Measurements from ENCODE around the gene MIA. TPM values are rescaled to one million over a fixed set of nuclear protein-coding genes. Genes with fewer than 3 reads are reported as not detected.
"Not testable (repeated sequence)": the region's sequence is repeated elsewhere in the genome, so short reads cannot be mapped to it uniquely, and the experiment has no call there.

MIA gene
- total RNA-seq: 1.2 to 2.7 TPM (median 1.4 TPM) in 3 replicates

DNA sequence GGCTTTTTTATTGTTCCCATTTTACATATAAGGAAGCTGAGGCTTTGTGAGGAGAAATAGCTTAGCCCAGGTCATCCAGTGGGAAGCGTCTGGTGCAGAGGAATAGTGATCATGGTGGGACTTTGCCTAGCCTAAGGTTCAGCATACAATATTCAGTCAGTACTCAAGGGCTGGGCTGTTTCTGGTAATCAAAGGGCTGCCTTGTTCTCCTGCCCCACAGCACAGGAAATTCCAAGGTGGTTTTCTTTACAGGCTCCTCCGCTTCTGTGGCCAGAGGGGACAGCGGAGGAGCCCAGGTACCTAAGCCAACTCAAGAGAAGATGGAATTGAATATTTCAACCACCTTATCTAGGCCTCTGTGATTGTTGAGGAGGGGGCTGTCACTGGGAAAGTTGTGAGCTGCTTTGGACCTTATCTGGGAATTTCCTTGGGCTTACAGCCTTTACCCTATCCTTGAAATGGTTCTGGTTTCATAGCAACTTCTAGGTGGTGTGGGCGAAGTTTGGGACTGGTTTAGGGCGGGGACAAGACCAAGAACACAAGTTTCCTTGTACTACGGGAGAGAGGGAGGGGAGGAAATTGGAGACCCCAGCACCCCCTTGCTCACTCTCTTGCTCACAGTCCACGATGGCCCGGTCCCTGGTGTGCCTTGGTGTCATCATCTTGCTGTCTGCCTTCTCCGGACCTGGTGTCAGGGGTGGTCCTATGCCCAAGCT, at the start of gene MIA:
MIA (plus strand) TSS at position 606 of the 716 bp plus-strand sequence; CDS start at position 628, 22 bp downstream.
- peaks cover 5% of the 10 kb centered on the region for H3K9me3 Mint-ChIP-seq
- peaks cover 11% of the 10 kb centered on the region for H3K36me3 Mint-ChIP-seq
- TF ChIP-seq, protein P1, sequence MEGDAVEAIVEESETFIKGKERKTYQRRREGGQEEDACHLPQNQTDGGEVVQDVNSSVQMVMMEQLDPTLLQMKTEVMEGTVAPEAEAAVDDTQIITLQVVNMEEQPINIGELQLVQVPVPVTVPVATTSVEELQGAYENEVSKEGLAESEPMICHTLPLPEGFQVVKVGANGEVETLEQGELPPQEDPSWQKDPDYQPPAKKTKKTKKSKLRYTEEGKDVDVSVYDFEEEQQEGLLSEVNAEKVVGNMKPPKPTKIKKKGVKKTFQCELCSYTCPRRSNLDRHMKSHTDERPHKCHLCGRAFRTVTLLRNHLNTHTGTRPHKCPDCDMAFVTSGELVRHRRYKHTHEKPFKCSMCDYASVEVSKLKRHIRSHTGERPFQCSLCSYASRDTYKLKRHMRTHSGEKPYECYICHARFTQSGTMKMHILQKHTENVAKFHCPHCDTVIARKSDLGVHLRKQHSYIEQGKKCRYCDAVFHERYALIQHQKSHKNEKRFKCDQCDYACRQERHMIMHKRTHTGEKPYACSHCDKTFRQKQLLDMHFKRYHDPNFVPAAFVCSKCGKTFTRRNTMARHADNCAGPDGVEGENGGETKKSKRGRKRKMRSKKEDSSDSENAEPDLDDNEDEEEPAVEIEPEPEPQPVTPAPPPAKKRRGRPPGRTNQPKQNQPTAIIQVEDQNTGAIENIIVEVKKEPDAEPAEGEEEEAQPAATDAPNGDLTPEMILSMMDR (IDR thresholded peaks at IDR 0.05; ENCODE audit: unreplicated experiment): no peak
- H3K27me3 Mint-ChIP-seq (ENCODE audit: low read depth): no peaks in the 10 kb centered on the region
- DNase-seq (ENCODE audit: low spot score in 2 of 2, unreplicated experiment in 2 of 2): no peak
- H3K4me3 Mint-ChIP-seq: no peak within 1 kb of the TSS
- H3K27ac Mint-ChIP-seq: peak within 1 kb of the TSS; percentile 44
- peaks cover 8% of the 10 kb centered on the region for H3K4me1 Mint-ChIP-seq

DNA sequence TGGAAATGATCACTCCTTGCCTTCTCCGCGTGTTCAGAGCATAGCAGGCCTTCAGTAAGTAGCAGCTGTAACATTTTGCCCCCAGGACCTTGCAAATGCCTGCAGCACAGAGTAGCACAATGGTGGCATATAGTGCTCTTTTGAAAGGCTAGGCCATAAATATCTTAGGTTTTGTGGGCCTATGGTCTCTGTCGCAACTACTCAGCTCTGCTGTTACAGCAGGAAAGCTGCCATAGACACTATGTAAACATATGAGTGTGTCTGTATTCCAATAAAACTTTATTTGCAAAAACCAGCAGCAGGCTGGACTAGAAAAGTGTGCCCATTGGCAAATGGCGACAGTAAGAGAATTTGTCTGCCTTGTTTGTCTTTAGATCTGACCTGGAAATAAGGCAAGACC, 49.0 kb upstream of the MIA start:
- Mint-ChIP-seq H3K36me3 (peaks cover 47% of the 10 kb centered on the region), H3K9me3 (no peaks in the 10 kb centered on the region), H3K27ac (no peak overlapping the region), H3K27me3 (ENCODE audit: low read depth) (no peaks in the 10 kb centered on the region), H3K4me1 (peaks cover 8% of the 10 kb centered on the region), H3K4me3 (no peak overlapping the region)
- TF ChIP-seq, protein P1 (IDR thresholded peaks at IDR 0.05; ENCODE audit: unreplicated experiment): no peak
- no peak for DNase-seq (ENCODE audit: low spot score in 2 of 2, unreplicated experiment in 2 of 2)

DNA sequence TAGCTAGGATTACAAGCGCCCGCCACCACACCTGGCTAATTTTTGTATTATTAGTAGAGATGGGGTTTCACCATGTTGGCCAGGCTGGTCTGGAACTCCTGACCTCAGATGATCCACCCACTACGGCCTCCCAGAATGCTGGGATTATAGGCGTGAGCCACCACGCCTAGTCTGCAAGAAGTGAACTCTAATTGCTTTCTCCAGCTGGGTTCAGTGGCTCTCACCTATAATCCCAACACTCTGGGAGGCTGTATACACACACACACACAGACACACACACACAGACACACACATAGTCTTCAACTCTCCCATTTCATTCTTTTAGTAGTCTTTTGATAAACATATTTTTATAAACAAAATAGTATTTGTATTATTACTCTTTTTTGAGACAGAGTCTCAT, 45.3 kb upstream of the MIA start:
- H3K36me3 Mint-ChIP-seq: peaks cover 51% of the 10 kb centered on the region
- H3K9me3 Mint-ChIP-seq; H3K4me3 Mint-ChIP-seq; H3K4me1 Mint-ChIP-seq; H3K27ac Mint-ChIP-seq; H3K27me3 Mint-ChIP-seq (ENCODE audit: low read depth); DNase-seq (ENCODE audit: low spot score in 2 of 2, unreplicated experiment in 2 of 2): not testable (repeated sequence)

DNA sequence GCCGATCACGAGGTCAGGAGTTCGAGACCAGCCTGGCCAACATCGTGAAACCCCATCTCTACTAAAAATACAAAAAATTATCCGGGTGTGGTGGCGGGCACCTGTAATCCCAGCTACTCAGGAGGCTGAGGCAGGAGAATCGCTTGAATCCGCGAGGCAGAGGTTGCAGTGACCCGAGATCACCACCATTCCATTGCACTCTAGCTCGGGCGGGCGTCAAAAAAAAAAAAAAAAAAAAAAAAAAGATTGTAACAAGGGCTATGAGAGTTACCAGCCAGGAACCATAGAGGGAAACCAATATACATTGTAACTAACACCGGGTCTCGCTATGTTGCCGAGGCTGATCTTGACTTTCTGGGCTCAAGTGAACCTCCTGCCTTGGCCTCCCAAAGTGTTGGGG, 43.0 kb upstream of the MIA start:
- peaks cover 47% of the 10 kb centered on the region for H3K36me3 Mint-ChIP-seq
- not testable (repeated sequence) for H3K27ac Mint-ChIP-seq; H3K9me3 Mint-ChIP-seq; H3K4me3 Mint-ChIP-seq; DNase-seq (ENCODE audit: low spot score in 2 of 2, unreplicated experiment in 2 of 2); H3K4me1 Mint-ChIP-seq; H3K27me3 Mint-ChIP-seq (ENCODE audit: low read depth)

DNA sequence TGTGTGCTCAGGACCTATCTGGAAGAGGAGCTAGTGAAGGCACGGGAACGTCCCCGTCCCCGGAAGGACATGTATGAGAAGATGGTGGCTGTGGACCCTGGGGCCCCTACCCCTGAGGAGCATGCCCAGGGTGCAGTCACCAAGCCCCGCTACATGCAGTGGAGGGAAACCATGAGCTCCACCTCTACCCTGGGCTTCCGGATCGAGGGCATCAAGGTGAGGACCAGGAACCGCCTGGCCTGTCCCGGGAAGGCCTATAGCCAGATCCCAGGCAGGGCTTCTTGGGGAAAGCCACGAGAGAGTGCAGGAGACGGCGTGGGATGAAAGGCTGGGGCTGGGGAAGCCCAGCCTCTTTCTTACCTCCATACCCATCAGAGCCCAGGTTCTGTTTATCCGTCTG, 42.2 kb upstream of the MIA start:
- no peak for DNase-seq (ENCODE audit: low spot score in 2 of 2, unreplicated experiment in 2 of 2)
- H3K36me3 Mint-ChIP-seq: peaks cover 46% of the 10 kb centered on the region
- H3K27ac Mint-ChIP-seq: no peak overlapping the region
- no peak overlapping the region for H3K4me3 Mint-ChIP-seq
- no peaks in the 10 kb centered on the region for H3K9me3 Mint-ChIP-seq
- no peaks in the 10 kb centered on the region for H3K27me3 Mint-ChIP-seq (ENCODE audit: low read depth)
- no peaks in the 10 kb centered on the region for H3K4me1 Mint-ChIP-seq
- TF ChIP-seq, protein P1 (IDR thresholded peaks at IDR 0.05; ENCODE audit: unreplicated experiment): no peak

DNA sequence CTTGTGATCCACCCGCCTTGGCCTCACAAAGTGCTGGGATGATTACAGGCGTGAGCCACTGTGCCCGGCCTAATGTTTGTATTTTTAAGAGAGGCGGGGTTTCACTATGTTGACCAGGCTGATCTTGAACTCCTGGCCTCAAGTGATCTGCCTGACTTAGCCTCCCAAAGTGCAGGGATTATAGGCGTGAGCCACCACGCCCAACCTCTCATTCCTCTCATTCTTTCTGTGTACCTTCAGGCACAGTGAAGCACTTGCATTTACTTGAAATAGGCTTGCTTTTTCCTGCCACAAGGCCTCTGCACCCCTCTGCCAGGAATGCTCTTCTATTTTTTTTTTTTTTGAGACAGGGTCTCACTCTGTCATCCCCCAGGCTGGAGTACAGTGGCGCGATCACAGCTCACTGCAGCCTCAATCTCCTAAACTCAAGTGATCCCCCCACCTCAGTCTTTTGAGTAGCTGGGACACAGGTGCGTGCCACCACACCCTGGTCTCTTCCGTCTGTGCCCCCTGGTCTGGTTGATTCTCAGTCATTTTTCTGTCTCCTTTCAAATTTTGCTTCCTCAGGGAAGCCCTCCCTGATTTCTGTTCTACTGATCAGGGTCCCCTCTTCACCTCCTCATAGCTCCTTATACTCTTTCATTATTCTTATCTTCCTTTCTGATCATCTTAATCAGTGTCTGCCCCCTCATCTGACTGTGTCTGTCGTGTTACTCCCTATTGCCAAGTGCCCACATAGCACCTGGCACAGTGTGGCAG, 40.1 kb upstream of the MIA start:
- Mint-ChIP-seq H3K27ac (peak overlapping the region; percentile 20), H3K4me3 (no peak overlapping the region), H3K4me1 (no peaks in the 10 kb centered on the region), H3K9me3 (no peaks in the 10 kb centered on the region), H3K27me3 (ENCODE audit: low read depth) (no peaks in the 10 kb centered on the region), H3K36me3 (peaks cover 43% of the 10 kb centered on the region)
- TF ChIP-seq, protein P1 (IDR thresholded peaks at IDR 0.05; ENCODE audit: unreplicated experiment): no peak
- no peak for DNase-seq (ENCODE audit: low spot score in 2 of 2, unreplicated experiment in 2 of 2)

Data from mesothelial cell of epicardium (in vitro differentiated cells).